Panc1 (cell line): ENCODE results near the gene CUL5. TPM values are rescaled to one million over a fixed set of nuclear protein-coding genes. Genes with fewer than 3 reads are reported as not detected.

Source experiments
- ATAC-seq: fragments of 200-7000 bp; cut with Tn5 transposase; 2 replicates; pipeline ENCODE4 v1.9.1; 2020; ENCODE audit warnings: mild to moderate bottlenecking, moderate library complexity
- BruUV-seq: library from RNA; stranded (reverse); fragments of 400-500 nt; replicated peaks from 2 replicates; lab custom pipeline; 2021; lab: Mats Ljungman, UMichigan
- CTCF ChIA-PET: fragments of 300-600 bp; sonication (Branson Sonifier 250); formaldehyde crosslinking; loops from one replicate; lab custom pipeline; 2022; ENCODE audit warnings: antibody characterized with exemption; lab: Charles Lee
- POLR2A ChIA-PET: fragments of 300-600 bp; sonication (Branson Sonifier 250); formaldehyde crosslinking; loops from one replicate; lab custom pipeline; 2022; ENCODE audit warnings: antibody characterized with exemption; lab: Charles Lee
- DNase-seq: peaks from one replicate; pipeline ENCODE4 v3.0.0-alpha.2; 2010; ENCODE audit warnings: low read depth, low spot score
- H3K27ac ChIP-seq: 2 replicates; pipeline ENCODE4 v1.5.1; 2011; ENCODE audit warnings: mild to moderate bottlenecking, low read length, inconsistent platforms
- H3K27me3 ChIP-seq: fragments of 200-500 bp; sonication (Bioruptor generic); 2 replicates; pipeline ENCODE4 v1.6.0; 2014; ENCODE audit warnings: low read length, inconsistent platforms; ENCODE audit not compliant: control insufficient read depth, insufficient read depth
- H3K36me3 ChIP-seq: fragments of 200-500 bp; sonication (Bioruptor generic); 2 replicates; pipeline ENCODE4 v1.5.1; 2014; ENCODE audit warnings: inconsistent platforms, mild to moderate bottlenecking, low read length, moderate library complexity; ENCODE audit not compliant: control insufficient read depth, insufficient read depth
- H3K4me1 ChIP-seq: 2 replicates; pipeline ENCODE4 v1.5.1; 2011; ENCODE audit warnings: inconsistent platforms, mild to moderate bottlenecking, low read length, moderate library complexity; ENCODE audit not compliant: control insufficient read depth, insufficient read depth
- H3K4me3 ChIP-seq, 2 experiments: 2 replicates each; pipeline ENCODE4 v1.5.1; 2011 to 2012; ENCODE audit warnings: low read depth in 2 of 2, low read length in 2 of 2, mild to moderate bottlenecking in 2 of 2, inconsistent platforms in 1 of 2, moderate library complexity in 1 of 2
- H3K9me3 ChIP-seq: fragments of 200-500 bp; sonication (Bioruptor generic); 2 replicates; pipeline ENCODE4 v1.5.1; 2014; ENCODE audit warnings: low read depth, mild to moderate bottlenecking, inconsistent platforms, low read length, moderate library complexity; ENCODE audit not compliant: control insufficient read depth, insufficient read depth
- POLR2AphosphoS5 ChIP-seq: IDR thresholded peaks from 2 replicates; pipeline ENCODE4 v1.6.1; 2012; ENCODE audit warnings: mild to moderate bottlenecking, low read depth, low read length, moderate library complexity
- SIN3A ChIP-seq: IDR thresholded peaks from 2 replicates; pipeline ENCODE4 v1.6.1; 2012; ENCODE audit warnings: low read depth, mild to moderate bottlenecking, low read length, moderate library complexity, borderline replicate concordance; ENCODE audit not compliant: insufficient read depth
- TCF7L2 ChIP-seq: IDR thresholded peaks from 2 replicates; pipeline ENCODE4 v1.6.1; 2011; ENCODE audit warnings: mild to moderate bottlenecking, low read depth, low read length, inconsistent platforms
- in situ Hi-C: cut with HindIII; loops from 2 replicates; pipeline ENCODE4 v1.10.0; 2016; ENCODE audit warnings: low sequenced_read_pairs, low pct_unique_long_range_greater_than_20kb
- intact Hi-C: fragments of 100-400 bp; cut with micrococcal nuclease; formaldehyde crosslinking; loops from one replicate; pipeline ENCODE4 v1.10.0; 2022; ENCODE audit not compliant: unreplicated experiment
- total RNA-seq: library from RNA; stranded (reverse); gene quantifications from one replicate; pipeline ENCODE4 v1.2.1, GENCODE V29; 2021; ENCODE audit not compliant: unreplicated experiment
- TF ChIP-seq, protein P1 (sequence below): fragments of 450-650 bp; IDR thresholded peaks from 2 replicates; pipeline ENCODE4 v1.5.1; 2017; ENCODE audit warnings: mild to moderate bottlenecking
- TF ChIP-seq, protein P2 (sequence below), 2 experiments: IDR thresholded peaks; 2 replicates each; pipeline ENCODE4 v1.6.1; 2011 to 2012; ENCODE audit warnings: low read depth in 2 of 2, control low read depth in 1 of 2, low read length in 1 of 2, mild to moderate bottlenecking in 1 of 2, moderate library complexity in 1 of 2; ENCODE audit not compliant: insufficient read depth in 1 of 2

Gene CUL5
- total RNA-seq, 1 experiment from 2014 or later, result 56.5 TPM

GRCh38 chr11:108002476-108002875, 6.2 kb upstream of the CUL5 start:
- ATAC-seq (no peak), DNase-seq (no peak)
- Histone ChIP-seq H3K27me3 (no peaks in the 10 kb centered on the region), H3K36me3 (no peaks in the 10 kb centered on the region), H3K27ac (no peak overlapping the region), H3K4me1 (no peaks in the 10 kb centered on the region), H3K4me3 (no peak overlapping the region), H3K9me3 (no peaks in the 10 kb centered on the region)
- no TSS peak for BruUV-seq
- in situ Hi-C loops (no loop called here), intact Hi-C loops (no loop called here)
- POLR2A ChIA-PET, result no interaction called here
- CTCF ChIA-PET, result interaction anchor here (0.7 kb wide), 1 partner anchor 83 kb away, joined by 3 read pairs; no protein-coding TSS in a partner anchor
- no peak for TF ChIP-seq TCF7L2
- TF ChIP-seq, protein P1, sequence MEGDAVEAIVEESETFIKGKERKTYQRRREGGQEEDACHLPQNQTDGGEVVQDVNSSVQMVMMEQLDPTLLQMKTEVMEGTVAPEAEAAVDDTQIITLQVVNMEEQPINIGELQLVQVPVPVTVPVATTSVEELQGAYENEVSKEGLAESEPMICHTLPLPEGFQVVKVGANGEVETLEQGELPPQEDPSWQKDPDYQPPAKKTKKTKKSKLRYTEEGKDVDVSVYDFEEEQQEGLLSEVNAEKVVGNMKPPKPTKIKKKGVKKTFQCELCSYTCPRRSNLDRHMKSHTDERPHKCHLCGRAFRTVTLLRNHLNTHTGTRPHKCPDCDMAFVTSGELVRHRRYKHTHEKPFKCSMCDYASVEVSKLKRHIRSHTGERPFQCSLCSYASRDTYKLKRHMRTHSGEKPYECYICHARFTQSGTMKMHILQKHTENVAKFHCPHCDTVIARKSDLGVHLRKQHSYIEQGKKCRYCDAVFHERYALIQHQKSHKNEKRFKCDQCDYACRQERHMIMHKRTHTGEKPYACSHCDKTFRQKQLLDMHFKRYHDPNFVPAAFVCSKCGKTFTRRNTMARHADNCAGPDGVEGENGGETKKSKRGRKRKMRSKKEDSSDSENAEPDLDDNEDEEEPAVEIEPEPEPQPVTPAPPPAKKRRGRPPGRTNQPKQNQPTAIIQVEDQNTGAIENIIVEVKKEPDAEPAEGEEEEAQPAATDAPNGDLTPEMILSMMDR, result no peak
- no peak for TF ChIP-seq POLR2AphosphoS5
- TF ChIP-seq, protein P2, sequence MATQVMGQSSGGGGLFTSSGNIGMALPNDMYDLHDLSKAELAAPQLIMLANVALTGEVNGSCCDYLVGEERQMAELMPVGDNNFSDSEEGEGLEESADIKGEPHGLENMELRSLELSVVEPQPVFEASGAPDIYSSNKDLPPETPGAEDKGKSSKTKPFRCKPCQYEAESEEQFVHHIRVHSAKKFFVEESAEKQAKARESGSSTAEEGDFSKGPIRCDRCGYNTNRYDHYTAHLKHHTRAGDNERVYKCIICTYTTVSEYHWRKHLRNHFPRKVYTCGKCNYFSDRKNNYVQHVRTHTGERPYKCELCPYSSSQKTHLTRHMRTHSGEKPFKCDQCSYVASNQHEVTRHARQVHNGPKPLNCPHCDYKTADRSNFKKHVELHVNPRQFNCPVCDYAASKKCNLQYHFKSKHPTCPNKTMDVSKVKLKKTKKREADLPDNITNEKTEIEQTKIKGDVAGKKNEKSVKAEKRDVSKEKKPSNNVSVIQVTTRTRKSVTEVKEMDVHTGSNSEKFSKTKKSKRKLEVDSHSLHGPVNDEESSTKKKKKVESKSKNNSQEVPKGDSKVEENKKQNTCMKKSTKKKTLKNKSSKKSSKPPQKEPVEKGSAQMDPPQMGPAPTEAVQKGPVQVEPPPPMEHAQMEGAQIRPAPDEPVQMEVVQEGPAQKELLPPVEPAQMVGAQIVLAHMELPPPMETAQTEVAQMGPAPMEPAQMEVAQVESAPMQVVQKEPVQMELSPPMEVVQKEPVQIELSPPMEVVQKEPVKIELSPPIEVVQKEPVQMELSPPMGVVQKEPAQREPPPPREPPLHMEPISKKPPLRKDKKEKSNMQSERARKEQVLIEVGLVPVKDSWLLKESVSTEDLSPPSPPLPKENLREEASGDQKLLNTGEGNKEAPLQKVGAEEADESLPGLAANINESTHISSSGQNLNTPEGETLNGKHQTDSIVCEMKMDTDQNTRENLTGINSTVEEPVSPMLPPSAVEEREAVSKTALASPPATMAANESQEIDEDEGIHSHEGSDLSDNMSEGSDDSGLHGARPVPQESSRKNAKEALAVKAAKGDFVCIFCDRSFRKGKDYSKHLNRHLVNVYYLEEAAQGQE (IDR thresholded peaks at IDR 0.05; ENCODE audit: insufficient read depth in 1 of 2, low read depth in 2 of 2, low read length in 1 of 2), result no peak
- no peak for TF ChIP-seq SIN3A

DNA sequence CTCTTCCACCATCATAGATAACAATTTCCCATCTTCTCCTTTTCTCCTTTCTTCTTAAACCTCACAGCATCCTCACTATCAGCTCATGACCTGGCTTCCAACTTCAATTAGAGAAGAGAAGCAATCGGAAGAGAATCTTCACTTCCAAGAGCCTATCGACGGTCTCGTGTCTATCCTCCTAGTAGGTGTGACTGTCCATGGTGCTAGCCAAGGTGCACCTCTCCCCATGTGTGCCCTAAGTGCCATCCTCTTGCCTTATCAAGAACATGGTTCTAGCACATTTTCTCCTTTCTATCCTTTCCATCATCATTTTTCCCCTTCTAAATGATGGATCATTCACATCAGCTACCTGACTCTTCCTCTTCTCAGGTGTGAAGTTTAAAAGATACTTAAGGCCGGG, 5.1 kb upstream of the CUL5 start:
- ChIA-PET POLR2A (no interaction called here), CTCF (no interaction called here)
- Histone ChIP-seq H3K36me3 (no peaks in the 10 kb centered on the region), H3K27ac (no peak overlapping the region), H3K4me3 (no peak overlapping the region), H3K27me3 (no peaks in the 10 kb centered on the region), H3K9me3 (no peaks in the 10 kb centered on the region), H3K4me1 (peaks cover 3% of the 10 kb centered on the region; the same call in 1 of the 2 replicates)
- no peak for ATAC-seq
- TF ChIP-seq TCF7L2 (no peak), POLR2AphosphoS5 (no peak)
- TF ChIP-seq, protein P2 (IDR thresholded peaks at IDR 0.05; ENCODE audit: insufficient read depth in 1 of 2, low read depth in 2 of 2, low read length in 1 of 2), result peak; percentile 67 to 71; a peak in 3 of 4 replicates
- intact Hi-C loops, result no loop called here
- DNase-seq, result no peak
- in situ Hi-C loops, result no loop called here
- no TSS peak for BruUV-seq
